ENCODE data around the gene ZNF783. TPM values are rescaled to one million over a fixed set of nuclear protein-coding genes. Genes with fewer than 3 reads are reported as not detected.

ZNF783 gene
- total RNA-seq, 1 donor from 2014 or later = 4.5 TPM

DNA sequence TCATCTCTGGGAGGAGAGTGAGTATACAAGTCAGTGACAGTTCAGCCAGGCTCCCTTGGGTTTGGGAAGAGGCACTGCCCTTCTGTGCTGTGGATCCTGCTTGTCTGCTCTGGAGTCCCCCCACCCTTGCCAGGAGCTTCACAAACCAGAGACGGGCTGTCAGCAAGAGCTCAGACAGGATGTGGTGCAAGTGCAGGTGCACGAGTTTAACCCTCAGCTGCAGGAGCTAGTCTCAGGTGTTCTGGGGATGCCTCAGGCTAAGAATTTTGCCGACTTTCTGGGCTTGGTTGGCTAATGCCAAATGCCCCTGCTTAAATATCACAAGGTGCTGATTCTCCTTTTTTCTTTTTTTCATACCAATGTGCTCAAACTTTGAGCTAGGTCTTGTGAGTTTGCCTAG, 22.3 kb downstream of the ZNF783 start:
- peaks cover 19% of the 10 kb centered on the region for H3K4me1 ChIP-seq
- no peak for DNase-seq
- no peaks in the 10 kb centered on the region for H3K27me3 ChIP-seq (ENCODE audit: low read depth)
- intact Hi-C loops (cut with micrococcal nuclease) = no loop called here
- H3K9me3 ChIP-seq (replicated peaks) = no peaks in the 10 kb centered on the region
- TF ChIP-seq, protein P1, sequence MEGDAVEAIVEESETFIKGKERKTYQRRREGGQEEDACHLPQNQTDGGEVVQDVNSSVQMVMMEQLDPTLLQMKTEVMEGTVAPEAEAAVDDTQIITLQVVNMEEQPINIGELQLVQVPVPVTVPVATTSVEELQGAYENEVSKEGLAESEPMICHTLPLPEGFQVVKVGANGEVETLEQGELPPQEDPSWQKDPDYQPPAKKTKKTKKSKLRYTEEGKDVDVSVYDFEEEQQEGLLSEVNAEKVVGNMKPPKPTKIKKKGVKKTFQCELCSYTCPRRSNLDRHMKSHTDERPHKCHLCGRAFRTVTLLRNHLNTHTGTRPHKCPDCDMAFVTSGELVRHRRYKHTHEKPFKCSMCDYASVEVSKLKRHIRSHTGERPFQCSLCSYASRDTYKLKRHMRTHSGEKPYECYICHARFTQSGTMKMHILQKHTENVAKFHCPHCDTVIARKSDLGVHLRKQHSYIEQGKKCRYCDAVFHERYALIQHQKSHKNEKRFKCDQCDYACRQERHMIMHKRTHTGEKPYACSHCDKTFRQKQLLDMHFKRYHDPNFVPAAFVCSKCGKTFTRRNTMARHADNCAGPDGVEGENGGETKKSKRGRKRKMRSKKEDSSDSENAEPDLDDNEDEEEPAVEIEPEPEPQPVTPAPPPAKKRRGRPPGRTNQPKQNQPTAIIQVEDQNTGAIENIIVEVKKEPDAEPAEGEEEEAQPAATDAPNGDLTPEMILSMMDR (IDR thresholded peaks at IDR 0.05; ENCODE audit: borderline replicate concordance) = no peak
- peaks cover 24% of the 10 kb centered on the region for H3K36me3 ChIP-seq
- peak overlapping the region; percentile 3 for H3K27ac ChIP-seq (replicated peaks)
- peak overlapping the region; percentile 76 for H3K4me3 ChIP-seq

DNA sequence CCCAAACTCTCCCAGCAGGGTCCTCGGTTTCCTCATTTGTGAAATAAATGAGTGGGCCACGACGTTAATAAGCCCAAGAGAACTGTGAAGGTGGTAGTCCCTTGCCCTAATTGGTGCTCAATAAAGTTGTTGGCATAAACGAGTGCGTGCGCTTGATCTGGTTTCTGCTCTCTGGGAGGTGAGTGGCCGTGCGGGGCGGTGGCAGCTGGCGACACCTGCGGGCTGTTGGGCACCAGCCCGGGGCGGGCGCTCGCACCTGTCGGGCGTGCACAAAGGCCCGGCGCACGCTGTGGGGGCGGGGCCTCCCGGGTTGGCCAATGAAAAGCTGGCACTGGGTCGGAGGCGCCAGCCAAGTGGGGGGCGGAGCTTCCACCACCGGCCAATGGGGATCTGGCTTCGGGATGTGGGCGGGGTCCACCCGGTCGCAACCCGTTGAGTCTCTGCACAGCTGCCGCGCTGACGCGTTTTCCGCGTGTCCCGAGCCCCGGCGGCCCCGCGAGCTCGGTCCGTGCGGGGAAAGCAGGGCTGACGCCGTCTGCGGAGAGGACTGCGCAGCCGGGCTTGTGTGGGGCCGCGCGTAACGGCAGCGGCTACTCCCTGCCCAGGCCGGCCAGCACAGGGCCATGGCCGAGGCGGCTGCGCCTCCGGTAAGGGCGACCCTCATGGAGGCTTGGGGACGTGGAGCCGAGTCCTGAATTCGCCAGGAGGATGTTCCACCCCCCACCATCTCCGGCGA, 23.0 kb downstream of the ZNF783 start:
- Histone ChIP-seq H3K36me3 (peaks cover 28% of the 10 kb centered on the region), H3K27ac (replicated peaks) (peak overlapping the region; percentile 21), H3K9me3 (replicated peaks) (no peaks in the 10 kb centered on the region), H3K4me1 (peaks cover 19% of the 10 kb centered on the region), H3K4me3 (peak overlapping the region; percentile 76), H3K27me3 (ENCODE audit: low read depth) (no peaks in the 10 kb centered on the region)
- TF ChIP-seq, protein P1 (IDR thresholded peaks at IDR 0.05; ENCODE audit: borderline replicate concordance) = no peak
- peak; percentile 96 for DNase-seq
- intact Hi-C loops (cut with micrococcal nuclease) = no loop called here

DNA sequence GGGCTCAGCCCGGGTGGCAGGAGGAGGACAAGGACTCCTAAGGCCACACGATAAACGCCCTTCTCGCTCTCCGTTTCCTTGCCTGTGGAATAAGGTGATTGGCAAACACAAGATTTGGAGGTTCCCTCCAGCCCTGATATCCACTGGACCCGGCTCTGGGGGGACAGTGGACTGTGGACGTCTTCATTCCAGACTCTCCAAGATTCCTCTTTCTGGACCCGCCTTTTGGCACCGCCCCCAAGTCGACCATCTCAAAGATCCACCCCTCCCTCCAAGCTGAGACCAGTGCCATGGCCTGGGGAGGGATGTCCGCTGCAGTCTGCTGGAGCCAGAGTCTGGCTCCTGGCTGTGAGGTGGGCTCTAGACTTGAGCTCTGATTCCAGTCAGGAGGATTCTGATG, 23.6 kb downstream of the ZNF783 start:
- no peaks in the 10 kb centered on the region for H3K9me3 ChIP-seq (replicated peaks)
- peak; percentile 47 for DNase-seq
- H3K4me3 ChIP-seq = peak overlapping the region; percentile 76
- no peaks in the 10 kb centered on the region for H3K27me3 ChIP-seq (ENCODE audit: low read depth)
- H3K36me3 ChIP-seq = peaks cover 23% of the 10 kb centered on the region
- H3K27ac ChIP-seq (replicated peaks) = peak overlapping the region; percentile 21
- intact Hi-C loops (cut with micrococcal nuclease) = no loop called here
- TF ChIP-seq, protein P1 (IDR thresholded peaks at IDR 0.05; ENCODE audit: borderline replicate concordance) = no peak
- H3K4me1 ChIP-seq = peaks cover 19% of the 10 kb centered on the region

DNA sequence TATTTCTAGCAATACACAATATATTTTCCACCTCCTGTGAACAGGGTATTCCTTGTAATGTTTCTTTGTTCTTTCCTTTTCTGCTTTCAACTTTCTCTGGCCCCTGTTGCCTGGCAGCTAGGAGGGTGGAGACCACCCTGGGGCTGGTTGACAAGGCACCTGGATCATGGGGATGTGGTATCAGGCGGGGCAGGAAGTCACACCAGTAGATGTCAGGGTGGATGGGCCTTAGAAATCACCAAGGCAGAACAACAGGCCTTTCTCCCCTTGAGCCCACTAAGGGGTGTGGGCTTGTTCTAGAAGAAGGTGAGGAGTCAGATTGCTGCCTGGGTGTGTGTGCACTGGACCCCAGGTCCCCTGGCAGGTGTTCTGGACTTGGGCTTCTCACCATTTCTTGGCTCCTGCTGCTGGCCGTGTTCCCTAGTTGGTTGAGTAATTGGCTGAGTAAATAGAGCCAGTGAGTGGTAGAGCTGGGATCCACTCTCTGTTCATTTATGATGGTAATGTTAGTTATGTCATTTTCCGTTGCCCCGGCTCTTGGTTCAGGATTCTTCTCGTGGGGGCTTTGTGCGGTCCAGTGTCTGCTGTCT, 24.9 kb downstream of the ZNF783 start:
- no peak for DNase-seq
- Histone ChIP-seq H3K27me3 (ENCODE audit: low read depth) (no peaks in the 10 kb centered on the region), H3K4me3 (no peak overlapping the region), H3K36me3 (peaks cover 12% of the 10 kb centered on the region), H3K27ac (replicated peaks) (no peak overlapping the region), H3K4me1 (peaks cover 29% of the 10 kb centered on the region), H3K9me3 (replicated peaks) (no peaks in the 10 kb centered on the region)
- TF ChIP-seq, protein P1 (IDR thresholded peaks at IDR 0.05; ENCODE audit: borderline replicate concordance) = no peak
- intact Hi-C loops (cut with micrococcal nuclease) = no loop called here

DNA sequence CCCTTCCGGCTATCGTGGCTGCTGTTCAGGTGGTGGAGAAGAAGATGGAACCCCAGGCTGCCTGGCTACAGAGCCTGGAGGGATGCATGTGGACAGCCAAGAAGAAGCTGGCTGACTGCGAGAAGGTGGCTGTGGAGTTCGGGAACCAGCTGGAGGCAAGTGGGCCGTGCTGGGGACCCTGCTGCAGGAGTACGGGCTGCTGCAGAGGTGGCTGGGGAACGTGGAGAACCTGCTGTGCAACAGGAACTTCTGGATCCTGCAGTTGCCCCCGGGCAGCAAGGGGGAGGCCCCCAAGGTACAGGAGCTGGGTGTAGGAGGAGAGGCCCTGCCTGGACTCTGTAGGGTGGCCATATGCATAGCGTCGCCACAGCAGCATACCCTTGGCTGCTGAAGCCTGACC, 25.6 kb downstream of the ZNF783 start:
- DNase-seq = no peak
- intact Hi-C loops (cut with micrococcal nuclease) = no loop called here
- Histone ChIP-seq H3K4me1 (peaks cover 34% of the 10 kb centered on the region), H3K9me3 (replicated peaks) (no peaks in the 10 kb centered on the region), H3K27ac (replicated peaks) (no peak overlapping the region), H3K36me3 (peaks cover 11% of the 10 kb centered on the region), H3K27me3 (ENCODE audit: low read depth) (no peaks in the 10 kb centered on the region), H3K4me3 (no peak overlapping the region)
- TF ChIP-seq, protein P1 (IDR thresholded peaks at IDR 0.05; ENCODE audit: borderline replicate concordance) = no peak

Data from left ventricle myocardium inferior (tissue), 1 donor.